ENCODE data around the gene PLEKHG1. TPM values are rescaled to one million over a fixed set of nuclear protein-coding genes. Genes with fewer than 3 reads are reported as not detected.

PLEKHG1 gene
- total RNA-seq, 6 experiments from 2014 or later = 0.07 TPM; not detected in 5

DNA sequence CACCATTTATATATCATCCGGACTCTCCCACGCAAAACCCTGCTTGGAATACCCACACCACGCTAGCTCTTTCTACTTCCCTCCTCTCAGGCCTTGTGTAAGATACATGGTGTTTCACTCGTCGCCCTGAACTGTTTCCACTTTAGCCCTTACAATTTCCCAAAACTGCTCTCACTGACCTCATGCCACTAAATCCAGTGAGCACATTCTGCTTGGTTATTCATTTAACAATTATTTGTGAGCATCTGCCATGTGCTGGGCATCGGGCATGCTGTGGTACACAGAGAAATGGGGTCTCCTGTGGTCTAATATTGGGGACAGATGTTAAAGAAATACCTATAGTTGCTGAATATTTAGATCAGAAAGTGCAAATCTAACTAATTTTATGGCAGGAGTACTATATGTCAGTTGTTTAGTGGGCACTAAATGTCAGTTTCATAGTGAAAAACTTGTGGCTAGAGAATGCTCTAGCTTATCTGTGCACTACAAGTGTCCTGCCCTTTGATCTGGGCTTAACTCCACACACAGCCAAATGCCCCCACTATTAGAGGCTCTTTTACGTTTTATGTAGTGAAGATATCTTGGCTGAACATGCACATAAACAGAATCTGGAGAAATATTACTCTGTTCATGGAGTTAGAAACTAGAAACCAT, 41.0 kb downstream of the PLEKHG1 start:
- no peak for TF ChIP-seq CTCF (IDR thresholded peaks at IDR 0.05)
- no peaks in the 10 kb centered on the region for H3K4me1 Mint-ChIP-seq (ENCODE audit: low read depth)
- no peaks in the 10 kb centered on the region for H3K27me3 Mint-ChIP-seq (ENCODE audit: insufficient read depth)
- DNase-seq = no peak
- no peaks in the 10 kb centered on the region for H3K36me3 Mint-ChIP-seq (ENCODE audit: low read depth)
- no peak overlapping the region for H3K27ac Mint-ChIP-seq
- no peaks in the 10 kb centered on the region; the same call in 1 of the 2 replicates for H3K9me3 Mint-ChIP-seq
- H3K4me3 Mint-ChIP-seq = no peak overlapping the region

- H3K4me3 Mint-ChIP-seq = no peak overlapping the region
- H3K4me1 Mint-ChIP-seq (ENCODE audit: low read depth) = no peaks in the 10 kb centered on the region
- no peak overlapping the region for H3K27ac Mint-ChIP-seq
- no peak for TF ChIP-seq CTCF (IDR thresholded peaks at IDR 0.05)
- H3K36me3 Mint-ChIP-seq (ENCODE audit: low read depth) = no peaks in the 10 kb centered on the region
- no peaks in the 10 kb centered on the region; the same call in 1 of the 2 replicates for H3K9me3 Mint-ChIP-seq
- no peaks in the 10 kb centered on the region; the same call in 1 of the 2 replicates for H3K27me3 Mint-ChIP-seq (ENCODE audit: insufficient read depth)
- DNase-seq = no peak
These were observed 41.9 kb downstream of the PLEKHG1 start for GRCh38 chr6:150641398-150642139.

DNA sequence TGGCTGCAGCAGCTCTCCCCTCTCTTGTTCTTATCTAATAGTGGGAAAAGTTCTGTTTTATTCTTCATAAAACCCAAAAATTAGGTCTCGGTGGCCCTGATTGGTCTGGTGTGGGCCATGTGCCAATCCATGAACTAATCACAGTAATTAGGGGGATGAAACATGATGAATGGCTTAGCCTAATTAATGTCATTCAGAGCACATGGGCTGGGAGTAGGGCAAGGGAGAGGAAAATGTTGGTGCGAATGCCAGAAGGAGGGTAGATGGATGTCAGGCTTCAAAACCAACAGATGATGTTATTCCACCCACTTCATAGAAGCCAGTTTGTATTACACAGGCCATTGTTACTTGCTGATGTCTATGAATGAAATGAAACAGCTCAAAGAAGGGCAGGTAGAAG, 46.5 kb downstream of the PLEKHG1 start:
- no peak for TF ChIP-seq CTCF (IDR thresholded peaks at IDR 0.05)
- Mint-ChIP-seq H3K27me3 (ENCODE audit: insufficient read depth) (no peaks in the 10 kb centered on the region; the same call in 1 of the 2 replicates), H3K36me3 (ENCODE audit: low read depth) (no peaks in the 10 kb centered on the region), H3K27ac (no peak overlapping the region), H3K4me1 (ENCODE audit: low read depth) (no peaks in the 10 kb centered on the region), H3K4me3 (no peak overlapping the region), H3K9me3 (no peaks in the 10 kb centered on the region)
- DNase-seq = no peak

DNA sequence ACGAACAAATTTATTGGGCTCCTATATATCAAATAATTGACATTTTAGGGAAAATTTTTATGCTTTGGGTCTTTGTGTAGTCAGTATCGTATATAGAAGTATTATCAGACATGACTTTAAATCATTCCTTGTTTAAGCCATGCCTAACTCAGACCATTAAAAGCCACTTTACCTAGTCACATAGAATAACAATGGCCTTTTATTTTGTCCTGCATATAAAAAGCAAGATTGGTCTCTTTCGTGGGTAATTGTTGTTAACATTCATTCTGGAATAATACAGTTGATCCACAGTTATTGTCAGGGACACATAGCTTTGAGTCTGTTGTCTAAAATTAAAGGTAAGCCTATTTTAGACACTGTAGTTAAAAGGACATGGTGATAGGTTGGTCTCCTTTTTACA, 47.4 kb downstream of the PLEKHG1 start:
- no peaks in the 10 kb centered on the region for H3K4me1 Mint-ChIP-seq (ENCODE audit: low read depth)
- DNase-seq = no peak
- H3K4me3 Mint-ChIP-seq = no peak overlapping the region
- no peak overlapping the region for H3K27ac Mint-ChIP-seq
- no peak for TF ChIP-seq CTCF (IDR thresholded peaks at IDR 0.05)
- no peaks in the 10 kb centered on the region for H3K9me3 Mint-ChIP-seq
- no peaks in the 10 kb centered on the region for H3K36me3 Mint-ChIP-seq (ENCODE audit: low read depth)
- no peaks in the 10 kb centered on the region; the same call in 1 of the 2 replicates for H3K27me3 Mint-ChIP-seq (ENCODE audit: insufficient read depth)

Other genes with a start within 250 kb of the PLEKHG1 start
- not detected for gene IYD, start 230.9 kb upstream of the PLEKHG1 start, total RNA-seq (2021; fragmentation: NEBNext Ultra II Directional; extraction: Animal tissue kit (Norgen Biotek cat#: 25700))

All from HFFc6 (cell line).